Activated CD8-positive, alpha-beta T cell treated with anti-CD3 and anti-CD28 coated beads for 36 hours (primary cell): ENCODE measurements around the gene MST1R. TPM values are rescaled to one million over a fixed set of nuclear protein-coding genes. Genes with fewer than 3 reads are reported as not detected.

Source experiments
- ATAC-seq: fragments of 200-7000 bp; cut with Tn5 transposase; one replicate; pipeline ENCODE4 v1.10.0; 2021; ENCODE audit warnings: mild to moderate bottlenecking, moderate library complexity
- CTCF ChIA-PET: fragments of 350-600 bp; sonication (Branson Sonifier 250); formaldehyde crosslinking; loops from one replicate; lab custom pipeline; 2021; ENCODE audit warnings: antibody characterized with exemption; lab: Charles Lee
- POLR2A ChIA-PET: fragments of 350-600 bp; sonication (Branson Sonifier 250); formaldehyde crosslinking; loops from one replicate; lab custom pipeline; 2021; ENCODE audit warnings: antibody characterized with exemption; lab: Charles Lee
- DNase-seq: peaks from one replicate; pipeline ENCODE4 v3.0.0-alpha.2; 2020
- H3K27ac Mint-ChIP-seq: one replicate; pipeline ENCODE4 v1.8.0; 2021; ENCODE audit warnings: mild to moderate bottlenecking, mixed read lengths
- H3K27me3 Mint-ChIP-seq: one replicate; pipeline ENCODE4 v1.8.0; 2021; ENCODE audit warnings: mixed read lengths
- H3K36me3 Mint-ChIP-seq: one replicate; pipeline ENCODE4 v1.8.0; 2021; ENCODE audit warnings: low read depth, mixed read lengths
- H3K4me1 Mint-ChIP-seq: one replicate; pipeline ENCODE4 v1.8.0; 2021; ENCODE audit warnings: low read depth, mixed read lengths
- H3K4me3 Mint-ChIP-seq: one replicate; pipeline ENCODE4 v1.8.0; 2021; ENCODE audit warnings: mild to moderate bottlenecking, moderate library complexity, mixed read lengths
- H3K9me3 Mint-ChIP-seq: one replicate; pipeline ENCODE4 v1.8.0; 2021; ENCODE audit warnings: mixed read lengths
- CTCF ChIP-seq: fragments of 200-600 bp; IDR thresholded peaks from one replicate; pipeline ENCODE4 v1.8.0; 2022; ENCODE audit warnings: antibody characterized with exemption, mild to moderate bottlenecking
- intact Hi-C: fragments of 100-400 bp; cut with micrococcal nuclease; formaldehyde crosslinking; loops from one replicate; pipeline ENCODE4 v1.10.0; 2022
- total RNA-seq, 2 experiments: library from RNA; stranded (reverse); gene quantifications; one replicate each; pipeline ENCODE4 v1.2.3, GENCODE V29; 2021

Gene MST1R
- total RNA-seq, 2 experiments from 2014 or later: 0.79 to 1.1 TPM

- H3K36me3 Mint-ChIP-seq: no peaks in the 10 kb centered on the region
- POLR2A ChIA-PET: interaction anchor here (0.9 to 4.0 kb wide), 2 partner anchors 13 to 64 kb away, joined by 3 to 17 read pairs; partner anchors contain the start of gene TRAIP
- peak within 1 kb of the TSS; percentile 32 for H3K4me3 Mint-ChIP-seq
- CTCF ChIA-PET: interaction anchor here (1.6 kb wide), 1 partner anchor 30 kb away, joined by 4 read pairs; no protein-coding TSS in a partner anchor
- H3K27me3 Mint-ChIP-seq: peaks cover 34% of the 10 kb centered on the region
- peaks cover 2% of the 10 kb centered on the region for H3K4me1 Mint-ChIP-seq
- intact Hi-C loops: no loop called here
- no peak within 1 kb of the TSS for H3K27ac Mint-ChIP-seq
- peak; percentile 68 for ATAC-seq
- peak; percentile 36 for DNase-seq
- no peaks in the 10 kb centered on the region for H3K9me3 Mint-ChIP-seq
- no peak for TF ChIP-seq CTCF
Observed at GRCh38 chr3:49869525-49870126, 34.0 kb downstream of the MST1R start, which contains the start of gene CAMKV. Gene CAMKV, minus strand, starts transcription at chr3:49869906. Its CDS starts 7,518 bp downstream, at chr3:49862388.

GRCh38 chr3:49868862-49869466 lies 34.7 kb downstream of the MST1R start:
- Mint-ChIP-seq H3K9me3 (no peaks in the 10 kb centered on the region), H3K4me3 (peak overlapping the region; percentile 32), H3K27me3 (peaks cover 36% of the 10 kb centered on the region), H3K4me1 (peaks cover 2% of the 10 kb centered on the region), H3K36me3 (no peaks in the 10 kb centered on the region), H3K27ac (no peak overlapping the region)
- no peak for TF ChIP-seq CTCF
- DNase-seq (peak; percentile 13), ATAC-seq (no peak)
- POLR2A ChIA-PET: interaction anchor here (0.8 to 4.0 kb wide), 2 partner anchors 13 to 36 kb away, joined by 3 to 17 read pairs; partner anchors contain the start of gene TRAIP
- CTCF ChIA-PET: interaction anchor here (1.6 kb wide), 1 partner anchor 30 kb away, joined by 4 read pairs; no protein-coding TSS in a partner anchor
- intact Hi-C loops: no loop called here

DNA sequence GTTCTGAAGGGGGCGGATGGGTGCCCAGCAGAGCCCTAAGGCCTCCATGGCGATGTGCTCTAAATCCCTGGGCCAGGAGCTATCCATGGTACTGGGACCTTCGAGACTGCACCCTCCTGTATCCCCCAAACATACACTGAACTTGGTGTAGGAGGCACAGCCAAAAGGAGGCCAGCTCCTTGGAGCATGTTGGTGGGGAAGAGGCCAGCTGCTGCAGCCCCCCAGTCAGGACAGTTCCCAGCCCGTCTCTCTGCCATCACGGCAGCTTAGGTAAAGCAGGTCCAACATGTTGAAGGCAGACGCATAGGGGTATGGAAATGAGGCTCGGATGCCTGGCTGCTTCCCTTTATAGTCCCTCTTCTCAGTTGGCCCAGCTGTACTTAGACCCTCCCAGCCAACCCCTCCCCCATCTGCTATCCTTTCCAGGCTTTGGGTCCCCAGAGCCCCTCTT lies 35.8 kb downstream of the MST1R start:
- ChIA-PET POLR2A (interaction anchor here (4.0 kb wide), 1 partner anchor 12 kb away, joined by 17 read pairs; the partner anchor contains the start of gene TRAIP), CTCF (interaction anchor here (1.0 kb wide), 1 partner anchor 29 kb away, joined by 3 read pairs; no protein-coding TSS in a partner anchor)
- ATAC-seq (peak; percentile 26), DNase-seq (peak; percentile 56)
- Mint-ChIP-seq H3K4me3 (no peak overlapping the region), H3K27ac (no peak overlapping the region), H3K4me1 (peaks cover 1% of the 10 kb centered on the region), H3K27me3 (peaks cover 38% of the 10 kb centered on the region), H3K9me3 (no peaks in the 10 kb centered on the region), H3K36me3 (no peaks in the 10 kb centered on the region)
- TF ChIP-seq CTCF: no peak
- intact Hi-C loops: no loop called here

DNA sequence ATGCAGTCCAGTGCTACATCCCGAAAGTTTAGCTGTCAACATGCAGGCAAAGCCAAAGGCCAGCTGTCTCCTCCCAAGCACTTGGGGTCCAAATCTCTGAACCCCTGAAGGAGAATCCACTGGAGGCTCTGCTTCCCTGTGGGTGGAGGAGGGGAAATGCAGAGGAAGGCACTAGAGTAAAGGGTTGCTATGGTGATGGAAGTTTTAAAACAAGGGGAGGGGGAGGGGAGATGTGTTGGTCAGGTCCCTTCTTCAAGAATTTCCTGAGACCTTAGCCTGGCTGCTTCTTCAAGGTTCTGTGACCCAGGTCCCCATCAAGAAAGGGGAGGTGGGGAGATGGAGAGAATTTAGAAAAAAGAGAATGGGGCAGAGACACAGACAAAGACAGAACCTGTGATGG lies 36.3 kb downstream of the MST1R start:
- H3K27ac Mint-ChIP-seq: no peak overlapping the region
- POLR2A ChIA-PET: interaction anchor here (4.0 kb wide), 1 partner anchor 11 kb away, joined by 17 read pairs; the partner anchor contains the start of gene TRAIP
- intact Hi-C loops: no loop called here
- H3K4me3 Mint-ChIP-seq: no peak overlapping the region
- DNase-seq: no peak
- no peak for TF ChIP-seq CTCF
- no peak for ATAC-seq
- no peaks in the 10 kb centered on the region for H3K36me3 Mint-ChIP-seq
- peaks cover 38% of the 10 kb centered on the region for H3K27me3 Mint-ChIP-seq
- no peaks in the 10 kb centered on the region for H3K9me3 Mint-ChIP-seq
- CTCF ChIA-PET: interaction anchor here (1.0 kb wide), 1 partner anchor 28 kb away, joined by 3 read pairs; no protein-coding TSS in a partner anchor
- no peaks in the 10 kb centered on the region for H3K4me1 Mint-ChIP-seq
